ENCODE results near the gene AGFG1.
"Not testable (repeated sequence)": the region's sequence is repeated elsewhere in the genome, so short reads cannot be mapped to it uniquely, and the experiment has no call there.

Gene AGFG1

DNA sequence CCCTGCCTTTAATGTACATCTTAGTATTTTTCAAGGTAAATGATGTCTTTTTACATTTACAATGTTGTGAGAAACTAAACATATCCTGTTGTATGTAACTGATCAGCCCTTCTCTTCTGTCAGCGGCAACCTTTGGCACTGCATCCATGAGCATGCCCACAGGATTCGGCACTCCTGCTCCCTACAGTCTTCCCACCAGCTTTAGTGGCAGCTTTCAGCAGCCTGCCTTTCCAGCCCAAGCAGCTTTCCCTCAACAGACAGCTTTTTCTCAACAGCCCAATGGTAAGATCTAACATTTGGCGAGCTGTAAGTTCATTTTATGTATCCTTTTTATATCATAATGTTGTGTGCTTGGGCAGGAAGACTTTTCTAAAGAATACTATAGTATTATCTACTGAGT lies 79.9 kb downstream of the AGFG1 start:
- no peak for DNase-seq

DNA sequence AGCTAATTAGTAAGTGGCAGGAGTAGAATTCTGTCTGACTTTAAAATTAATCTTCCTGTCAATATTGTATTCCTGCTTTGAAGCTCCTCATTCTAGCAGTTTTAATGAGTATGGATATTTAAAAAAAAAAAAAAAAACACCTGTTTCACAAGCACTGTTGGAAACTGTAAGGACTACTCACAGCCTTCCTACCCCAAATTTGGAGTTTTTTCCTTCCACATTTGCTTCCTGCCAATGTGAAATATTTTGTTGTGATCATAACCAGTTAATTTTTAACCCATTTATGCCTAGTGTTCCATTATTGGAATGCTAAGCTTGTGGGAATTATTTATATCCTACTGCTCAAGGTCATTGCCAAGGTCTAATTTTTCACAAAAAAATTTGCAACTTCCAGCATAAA lies 90.6 kb downstream of the AGFG1 start:
- DNase-seq, result no peak

DNA sequence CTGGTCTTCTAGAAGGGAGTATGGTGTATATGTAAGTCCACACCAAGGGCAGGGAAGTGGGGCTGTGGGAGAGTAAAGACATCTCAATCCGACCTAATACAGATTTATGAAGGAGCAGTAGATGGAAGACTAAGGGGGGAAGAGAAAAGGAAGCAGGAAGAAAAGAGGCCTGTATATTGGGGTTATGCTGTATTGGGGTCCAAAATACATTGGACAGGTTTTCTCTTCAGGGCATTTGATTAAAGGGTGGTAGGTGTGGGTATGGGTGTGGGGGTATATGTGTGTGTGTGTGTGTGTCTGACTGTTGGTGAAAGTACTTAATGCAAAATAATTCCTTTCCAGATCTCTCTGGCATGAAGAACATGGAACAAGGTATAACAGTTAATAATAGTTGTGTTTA lies 93.1 kb downstream of the AGFG1 start:
- no peak for DNase-seq

DNA sequence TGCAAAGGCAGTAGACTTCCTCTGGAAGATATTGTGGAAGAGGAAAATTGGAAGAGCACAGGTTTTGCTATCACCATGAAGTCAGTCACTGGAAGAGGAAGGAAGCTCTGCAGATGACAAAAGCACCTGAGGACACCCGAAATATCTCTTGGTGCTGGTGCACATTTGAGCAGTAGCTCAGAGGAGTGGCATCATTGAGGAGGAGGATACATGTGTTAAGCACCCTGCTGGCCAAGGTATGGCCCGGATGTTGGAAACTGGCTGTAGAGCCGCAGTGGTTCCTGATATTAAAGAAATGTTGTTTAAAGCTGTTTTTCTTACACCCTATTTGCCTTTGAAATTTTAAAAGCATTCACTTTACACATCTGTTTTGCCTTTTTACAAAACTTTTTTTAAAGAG lies 94.1 kb downstream of the AGFG1 start:
- DNase-seq, result no peak

DNA sequence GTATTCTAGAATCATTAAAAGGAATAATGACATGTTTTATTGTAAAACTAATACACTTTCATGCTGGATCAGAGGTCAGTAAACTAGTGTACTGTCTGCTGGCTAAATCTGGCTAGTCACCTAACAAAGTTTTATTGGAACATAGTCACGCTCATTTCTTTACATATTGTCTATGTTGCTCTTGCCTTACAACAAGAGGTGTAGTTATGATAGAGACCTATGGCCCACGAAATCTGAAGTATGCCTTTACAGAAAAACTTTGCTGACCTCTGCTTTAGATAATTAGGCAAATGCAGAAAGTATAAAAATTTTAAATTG lies 96.9 kb downstream of the AGFG1 start:
- DNase-seq, result no peak

DNA sequence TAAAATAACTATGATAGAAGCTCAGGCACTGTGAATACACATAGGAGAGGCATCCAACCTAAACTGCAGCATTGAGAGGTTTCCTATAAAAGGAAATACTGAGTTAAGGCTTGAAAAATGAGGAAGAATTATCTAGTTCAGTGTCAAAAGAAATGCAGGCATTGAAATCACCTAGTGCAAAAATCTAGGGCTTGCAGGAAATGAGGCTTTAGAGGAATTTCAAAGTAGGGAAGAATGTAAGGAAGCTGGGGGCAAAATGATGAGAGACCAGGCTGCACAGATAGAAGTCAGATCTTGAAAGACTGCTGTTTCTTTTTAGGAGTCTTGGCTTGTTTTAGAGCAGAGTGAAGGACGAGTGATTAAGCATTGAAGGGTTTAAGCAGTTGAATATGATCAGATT lies 98.7 kb downstream of the AGFG1 start:
- DNase-seq, result no peak

DNA sequence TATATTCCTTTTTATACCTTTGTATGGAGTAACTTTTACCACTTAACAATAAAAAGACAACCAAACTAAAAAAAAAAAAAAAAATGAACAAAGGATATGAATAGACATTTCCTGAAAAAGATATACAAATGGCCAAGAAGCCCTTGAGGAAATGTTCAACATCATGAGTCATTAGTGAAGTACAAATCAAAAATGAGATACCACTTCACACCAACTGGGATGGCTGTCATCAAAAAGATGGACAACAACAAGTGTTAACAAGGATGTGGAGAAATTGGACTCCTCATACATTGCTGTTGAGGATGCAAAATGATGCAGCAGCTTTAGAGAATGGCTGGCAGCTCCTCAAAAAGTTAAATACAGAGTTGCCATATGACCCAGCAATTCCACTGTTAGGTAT lies 104.2 kb downstream of the AGFG1 start:
- DNase-seq, result no peak

DNA sequence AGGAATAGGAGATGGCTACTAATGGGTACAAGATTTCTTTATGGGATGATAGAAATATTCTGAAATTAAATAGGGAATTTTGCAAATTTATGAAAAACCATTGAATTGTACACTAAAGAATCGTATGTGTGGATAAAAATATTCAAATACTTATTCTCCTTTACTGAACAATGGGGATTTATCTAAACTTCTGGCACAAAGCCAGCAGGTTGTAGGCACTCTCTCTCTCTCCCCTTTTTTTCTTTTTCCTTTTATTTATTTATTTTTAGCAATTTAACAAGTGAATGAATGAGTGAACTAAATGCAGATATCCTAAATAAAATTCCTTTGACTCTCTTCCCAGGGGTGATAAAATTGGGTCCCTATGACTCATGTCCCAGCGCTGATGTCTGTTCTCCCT lies 104.9 kb downstream of the AGFG1 start:
- no peak for DNase-seq

DNA sequence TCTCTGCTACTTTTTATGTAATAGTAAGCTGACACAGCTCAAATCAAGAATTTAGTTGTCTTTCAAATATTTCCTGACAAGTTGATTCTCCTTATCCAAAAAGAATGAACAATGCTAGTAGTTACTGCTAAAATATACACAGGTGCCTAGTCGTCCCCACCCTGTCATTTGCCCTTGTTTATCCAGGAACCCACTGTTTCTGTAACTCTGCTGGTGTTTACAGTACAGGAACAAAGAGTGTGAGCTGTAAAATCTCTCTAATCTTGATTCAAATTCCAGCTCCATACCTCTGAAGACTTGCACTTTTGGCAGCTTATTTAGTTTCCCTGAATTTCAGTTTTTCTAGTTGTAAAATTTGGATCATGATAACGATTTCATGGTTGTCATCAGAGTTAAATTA lies 105.6 kb downstream of the AGFG1 start:
- no peak for DNase-seq

DNA sequence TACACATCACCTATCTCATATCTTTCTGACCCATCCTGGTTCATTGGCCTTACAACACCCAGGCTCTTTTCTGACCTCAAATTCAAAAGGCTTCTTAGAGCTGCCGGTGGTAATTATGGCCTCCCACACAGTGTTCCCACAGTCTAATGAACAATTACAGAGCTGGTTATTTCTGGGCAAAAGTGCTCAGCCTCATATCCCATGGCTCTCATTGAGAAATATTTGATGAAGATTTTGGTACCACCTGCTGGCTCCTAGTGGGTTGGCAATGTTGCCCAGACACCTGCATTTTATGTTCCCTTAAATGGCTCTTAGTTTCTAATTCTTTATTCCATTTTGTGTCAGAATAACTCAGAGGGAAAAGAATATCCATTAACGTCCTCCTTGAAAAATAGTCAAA lies 106.7 kb downstream of the AGFG1 start:
- no peak for DNase-seq

DNA sequence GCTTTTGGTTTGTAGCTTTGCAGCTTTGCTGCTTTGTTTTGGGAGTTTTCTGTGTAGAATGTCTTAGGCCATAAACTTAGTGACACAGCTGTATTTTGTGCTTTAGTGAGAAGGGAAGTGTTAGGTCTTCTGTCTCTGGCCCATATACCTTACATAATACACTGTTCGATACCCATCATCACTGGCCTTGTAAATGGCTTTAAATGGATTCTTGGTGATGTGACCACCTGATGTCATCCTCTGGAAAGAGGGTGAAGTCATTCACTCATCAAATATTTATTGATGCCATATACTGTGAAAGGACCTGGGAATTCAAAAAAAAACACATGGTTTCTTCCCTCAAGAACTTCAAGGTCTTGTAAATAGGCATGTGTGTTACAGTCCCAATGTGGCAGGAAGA lies 107.8 kb downstream of the AGFG1 start:
- no peak for DNase-seq

DNA sequence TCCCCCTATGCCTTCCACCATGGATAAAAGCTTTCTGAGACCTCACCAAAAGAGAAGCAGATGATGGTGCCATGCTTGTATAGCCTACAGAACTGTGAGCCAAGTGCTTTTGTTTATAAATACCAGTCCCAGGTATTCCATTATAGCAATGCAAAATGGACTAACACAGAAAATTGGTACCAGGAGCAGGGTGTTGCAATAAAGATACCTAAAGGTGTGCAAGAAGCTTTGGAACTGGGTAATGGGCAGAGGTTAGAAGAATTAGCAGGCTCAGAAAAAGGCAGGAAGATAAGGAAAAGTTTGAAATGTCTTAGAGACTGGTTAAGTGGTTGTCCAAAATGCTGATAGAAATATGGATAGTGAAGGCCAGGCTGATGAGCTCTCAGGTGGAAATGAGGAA lies 110.4 kb downstream of the AGFG1 start:
- no peak for DNase-seq

DNA sequence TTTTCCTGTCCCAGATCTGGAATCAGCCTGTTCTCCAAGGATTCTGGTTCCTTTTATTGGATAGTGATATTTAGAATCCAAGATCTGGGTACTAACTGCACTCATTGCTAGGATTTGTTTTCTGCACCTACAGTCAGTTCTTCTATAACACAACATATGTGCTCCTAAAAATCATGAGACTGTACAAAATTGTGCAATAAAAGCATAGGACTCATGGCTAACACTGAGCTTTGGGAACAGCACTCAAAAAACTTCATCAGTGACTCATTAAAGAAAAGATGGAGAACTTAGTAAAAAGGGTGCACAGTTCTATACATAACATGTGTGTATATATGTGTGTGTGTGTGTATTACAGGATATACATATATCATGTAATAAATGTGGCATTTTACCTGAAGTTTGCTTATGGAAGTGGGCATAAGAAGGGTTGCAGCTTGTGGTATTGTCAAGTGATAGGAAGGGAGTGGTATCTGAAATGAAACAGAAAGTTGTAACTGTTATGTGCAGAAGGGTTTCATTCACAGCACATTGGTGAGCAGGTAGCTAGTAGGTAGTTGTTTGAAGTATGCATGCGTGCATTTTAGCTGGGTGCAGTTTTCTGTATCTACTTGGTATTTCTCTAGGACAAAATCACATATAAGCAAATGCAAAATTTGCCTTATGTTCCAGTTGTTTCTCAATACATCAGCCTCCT lies 120.9 kb downstream of the AGFG1 start:
- DNase-seq, result no peak

DNA sequence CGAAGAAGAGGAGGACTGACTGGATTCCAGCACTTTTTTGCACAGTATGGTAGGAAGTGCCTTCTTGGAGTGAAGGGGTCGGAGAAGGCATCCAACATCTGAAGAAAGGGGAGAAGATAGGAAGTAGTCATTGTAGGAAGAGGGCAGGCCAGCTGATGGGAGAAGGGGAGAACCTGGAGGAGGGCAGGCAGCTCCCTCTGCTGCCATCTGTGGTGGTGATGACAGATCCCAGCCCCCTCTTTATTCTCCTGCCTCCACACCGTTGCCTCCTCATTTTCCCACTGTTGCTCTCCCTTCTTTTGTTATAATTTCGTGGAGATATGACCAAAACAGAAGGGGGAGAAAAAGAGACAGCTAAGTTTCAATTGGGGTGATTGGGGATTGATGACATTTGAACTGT lies 123.8 kb downstream of the AGFG1 start:
- no peak for DNase-seq

DNA sequence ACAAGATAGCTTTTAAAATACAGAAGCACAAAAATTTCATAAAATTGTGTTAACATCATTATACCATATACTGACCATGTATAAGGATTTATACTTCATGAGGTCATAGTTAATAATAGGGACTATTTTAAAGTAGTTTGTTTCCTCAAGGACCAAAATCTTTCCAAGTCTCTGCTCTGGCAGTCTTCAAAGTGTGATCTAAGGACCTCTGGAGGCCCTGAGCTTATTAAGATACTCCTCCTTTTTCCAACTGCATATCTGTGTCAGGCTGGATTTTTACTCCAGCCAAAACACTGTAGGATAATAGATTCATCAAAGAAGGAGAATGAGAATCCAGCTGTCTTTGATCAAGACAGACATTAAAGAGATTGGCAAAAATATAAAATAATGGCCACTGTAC lies 125.1 kb downstream of the AGFG1 start:
- no peak for DNase-seq

DNA sequence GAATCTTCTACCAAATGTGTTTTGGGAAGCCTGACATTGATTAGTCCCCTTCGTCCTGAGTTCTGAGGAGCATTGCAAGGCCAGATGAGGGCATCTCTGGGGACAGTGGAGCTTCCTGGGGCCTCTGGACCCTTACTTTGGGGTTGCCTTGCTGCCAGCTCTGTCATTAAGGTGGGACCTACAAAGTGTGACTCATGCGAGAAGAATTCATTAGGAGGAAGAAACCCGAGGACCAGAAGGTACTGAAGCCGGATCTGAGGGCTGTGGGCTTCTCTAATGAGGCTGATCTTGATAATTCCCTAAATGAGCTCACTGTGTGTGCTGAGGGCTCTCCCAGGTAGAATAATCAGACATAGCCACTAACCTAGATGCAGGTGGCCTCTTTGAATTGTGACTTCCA lies 126.0 kb downstream of the AGFG1 start:
- no peak for DNase-seq

DNA sequence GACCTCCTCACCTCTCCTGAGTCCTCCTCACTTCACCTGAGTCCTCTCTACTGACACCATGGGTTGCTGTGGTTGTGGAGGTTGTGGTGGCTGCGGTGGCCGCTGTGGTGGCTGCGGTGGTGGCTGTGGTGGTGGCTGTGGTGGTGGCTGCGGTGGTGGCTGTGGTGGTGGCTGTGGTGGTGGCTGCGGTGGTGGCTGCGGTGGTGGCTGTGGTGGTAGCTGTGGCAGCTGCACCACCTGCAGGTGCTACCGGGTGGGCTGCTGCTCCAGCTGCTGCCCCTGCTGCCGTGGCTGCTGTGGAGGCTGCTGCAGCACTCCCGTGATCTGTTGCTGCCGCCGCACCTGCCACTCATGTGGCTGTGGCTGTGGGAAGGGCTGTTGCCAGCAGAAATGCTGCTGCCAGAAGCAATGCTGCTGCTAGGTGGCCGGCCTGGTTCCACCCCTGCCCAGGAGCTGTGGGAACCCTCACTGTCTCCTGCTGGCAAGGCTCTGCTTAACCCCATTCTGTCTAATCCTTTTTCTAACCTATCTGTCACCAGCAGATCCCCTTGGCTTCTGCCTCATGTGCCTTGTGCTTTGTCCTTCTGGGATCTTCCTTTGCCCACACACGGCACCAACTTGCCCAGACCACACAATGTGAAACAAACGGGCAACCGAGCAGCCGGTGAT lies 127.0 kb downstream of the AGFG1 start, which contains the start of gene SCYGR2:
Gene SCYGR2, plus strand, starts transcription at position 59 of the 669 bp plus-strand sequence. Its CDS starts 0 bp downstream, at position 59.
- DNase-seq, result not testable (repeated sequence)

DNA sequence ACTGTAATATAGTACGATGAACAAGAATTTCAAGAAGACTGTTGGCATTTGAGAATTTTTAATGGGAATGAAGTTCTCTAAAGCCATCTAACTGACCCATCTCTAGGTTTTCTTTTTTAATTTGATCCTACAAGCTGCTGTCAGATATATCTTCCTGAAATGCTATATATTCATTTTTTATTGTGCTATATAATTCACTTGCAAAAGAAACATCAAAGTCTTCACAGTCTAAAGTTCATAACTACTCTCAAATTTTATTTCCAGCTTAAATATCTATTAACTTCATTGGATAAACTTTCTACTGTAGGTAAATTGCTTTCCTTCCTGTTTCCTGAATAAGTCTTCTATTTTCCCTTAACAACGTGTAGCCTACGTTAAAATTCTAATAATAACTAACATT lies 130.4 kb downstream of the AGFG1 start:
- DNase-seq, result no peak

DNA sequence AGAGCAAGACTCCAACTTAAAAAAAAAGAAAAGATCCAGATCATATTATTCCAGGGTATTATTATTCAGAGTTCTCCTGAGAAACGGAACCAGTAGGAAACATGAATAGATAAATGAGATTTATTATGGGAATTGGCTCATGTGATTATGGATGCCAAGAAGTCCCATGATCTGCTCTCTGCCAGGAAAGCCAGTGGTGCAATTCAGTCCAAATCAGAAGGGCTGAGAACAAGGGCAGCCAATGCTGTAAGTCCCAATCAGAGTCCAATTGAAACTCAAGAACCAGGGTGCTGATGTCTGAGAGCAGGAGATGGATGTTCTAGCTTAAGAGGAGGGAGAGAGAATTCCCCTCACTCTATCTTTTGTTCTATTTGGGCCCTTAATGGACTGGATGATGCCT lies 134.5 kb downstream of the AGFG1 start:
- DNase-seq, result no peak

DNA sequence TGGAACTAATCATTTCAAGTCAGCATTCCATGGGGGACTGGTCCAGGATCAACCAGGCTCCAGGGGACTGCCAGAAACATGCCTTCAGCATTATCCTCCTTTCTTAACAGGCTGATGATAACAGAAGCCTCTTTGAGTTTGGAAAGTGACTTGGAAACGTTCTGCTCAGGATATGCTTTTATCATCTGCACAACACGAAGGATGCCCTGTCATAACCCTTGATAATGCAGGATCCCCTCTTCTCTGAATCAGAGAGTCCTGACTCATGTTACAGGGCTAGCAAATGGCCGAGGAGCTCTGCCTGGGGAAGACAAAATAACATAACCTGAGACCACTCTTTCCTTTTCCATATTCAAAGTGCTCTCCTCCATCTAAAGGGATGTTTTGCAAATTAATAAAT lies 136.0 kb downstream of the AGFG1 start:
- no peak for DNase-seq

DNA sequence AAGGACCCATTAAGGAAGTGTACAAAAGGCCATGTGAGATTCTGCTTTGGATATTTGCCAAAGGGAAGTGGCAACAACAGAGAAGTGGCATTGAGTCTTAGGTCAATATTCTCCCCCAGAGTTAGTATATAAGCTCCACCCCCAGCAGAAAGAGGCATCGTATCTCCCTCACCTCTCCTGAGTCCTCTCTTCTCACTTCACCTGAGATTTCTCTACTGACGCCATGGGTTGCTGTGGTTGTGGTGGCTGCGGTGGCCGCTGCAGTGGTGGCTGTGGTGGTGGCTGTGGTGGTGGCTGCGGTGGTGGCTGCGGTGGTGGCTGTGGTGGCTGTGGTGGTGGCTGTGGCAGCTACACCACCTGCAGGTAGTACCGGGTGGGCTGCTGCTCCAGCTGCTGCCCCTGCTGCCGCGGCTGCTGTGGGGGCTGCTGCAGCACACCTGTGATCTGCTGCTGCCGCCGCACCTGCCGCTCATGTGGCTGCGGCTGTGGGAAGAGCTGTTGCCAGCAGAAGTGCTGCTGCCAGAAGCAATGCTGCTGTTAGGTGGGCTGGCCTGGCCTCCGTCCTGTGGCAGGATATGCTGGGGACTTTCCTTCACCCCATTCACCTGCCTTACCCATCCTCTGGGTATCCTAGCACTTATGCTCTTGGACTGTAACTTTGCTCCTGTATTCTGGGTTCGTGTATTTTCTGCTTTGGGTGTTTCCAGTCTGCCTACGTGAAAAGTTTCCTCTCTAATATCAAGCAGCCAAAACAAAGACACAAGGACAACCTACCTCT lies 136.8 kb downstream of the AGFG1 start:
- no peak for DNase-seq

DNA sequence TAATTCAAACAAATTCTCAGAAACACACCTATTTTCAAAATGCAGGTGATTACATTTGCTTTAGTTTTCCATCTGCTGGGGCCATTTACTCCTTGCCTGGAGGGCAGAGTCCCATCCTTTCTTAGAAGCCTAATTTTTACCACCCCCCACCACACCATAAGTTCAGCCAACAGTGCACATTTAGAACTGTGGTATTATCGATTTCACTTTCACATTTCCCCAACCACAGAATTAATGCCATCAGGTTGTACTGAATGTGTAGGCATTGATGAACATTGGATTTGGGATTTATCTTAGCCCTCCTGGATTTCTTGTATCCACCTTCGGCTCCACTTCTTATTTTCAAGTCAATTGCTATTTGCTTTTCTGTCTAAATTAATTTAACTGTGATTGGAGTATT lies 138.2 kb downstream of the AGFG1 start:
- no peak for DNase-seq

Data from activated CD4-positive, alpha-beta T cell treated with anti-CD3 and anti-CD28 coated beads, Interleukin-2, amount 50 U/mL, for 16 hours (primary cell).